Coronary artery (tissue), 2 donors: ENCODE measurements around the gene ELOVL5.

Experiments used
- DNase-seq: peaks from one replicate; pipeline ENCODE4 v3.0.0-alpha.2; 2017; ENCODE audit warnings: low spot score
- H3K27ac ChIP-seq, 2 donors: fragments of 200-600 bp; sonication (generic); one replicate each; pipeline ENCODE4 v1.5.1; 2016 to 2019
- H3K4me3 ChIP-seq: fragments of 200-600 bp; sonication (generic); 2 replicates; pipeline ENCODE4 v1.5.1; 2016; ENCODE audit warnings: mild to moderate bottlenecking, moderate library complexity
- TF ChIP-seq, protein P1 (sequence below): fragments of 200-600 bp; sonication (generic); IDR thresholded peaks from one replicate; pipeline ENCODE4 v1.5.1; 2019; ENCODE audit warnings: antibody characterized with exemption

ELOVL5 gene

DNA sequence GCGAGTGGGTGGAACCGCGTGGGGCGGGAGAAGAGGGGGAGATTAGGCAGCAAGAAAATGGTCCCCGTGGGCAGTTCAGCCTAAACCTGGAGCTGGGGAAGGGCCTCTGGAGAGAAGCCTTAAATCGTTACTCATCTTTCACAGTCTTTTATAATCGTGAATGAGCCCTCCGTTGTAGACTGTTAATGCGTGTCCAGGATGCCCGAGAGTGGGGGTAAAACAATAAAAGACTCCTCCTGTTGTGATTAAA, 11.0 kb upstream of the ELOVL5 start:
- Histone ChIP-seq H3K27ac (peak overlapping the region; percentile 94 to 98), H3K4me3 (peak overlapping the region; percentile 79)
- no peak for DNase-seq
- TF ChIP-seq, protein P1, sequence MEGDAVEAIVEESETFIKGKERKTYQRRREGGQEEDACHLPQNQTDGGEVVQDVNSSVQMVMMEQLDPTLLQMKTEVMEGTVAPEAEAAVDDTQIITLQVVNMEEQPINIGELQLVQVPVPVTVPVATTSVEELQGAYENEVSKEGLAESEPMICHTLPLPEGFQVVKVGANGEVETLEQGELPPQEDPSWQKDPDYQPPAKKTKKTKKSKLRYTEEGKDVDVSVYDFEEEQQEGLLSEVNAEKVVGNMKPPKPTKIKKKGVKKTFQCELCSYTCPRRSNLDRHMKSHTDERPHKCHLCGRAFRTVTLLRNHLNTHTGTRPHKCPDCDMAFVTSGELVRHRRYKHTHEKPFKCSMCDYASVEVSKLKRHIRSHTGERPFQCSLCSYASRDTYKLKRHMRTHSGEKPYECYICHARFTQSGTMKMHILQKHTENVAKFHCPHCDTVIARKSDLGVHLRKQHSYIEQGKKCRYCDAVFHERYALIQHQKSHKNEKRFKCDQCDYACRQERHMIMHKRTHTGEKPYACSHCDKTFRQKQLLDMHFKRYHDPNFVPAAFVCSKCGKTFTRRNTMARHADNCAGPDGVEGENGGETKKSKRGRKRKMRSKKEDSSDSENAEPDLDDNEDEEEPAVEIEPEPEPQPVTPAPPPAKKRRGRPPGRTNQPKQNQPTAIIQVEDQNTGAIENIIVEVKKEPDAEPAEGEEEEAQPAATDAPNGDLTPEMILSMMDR: no peak

DNA sequence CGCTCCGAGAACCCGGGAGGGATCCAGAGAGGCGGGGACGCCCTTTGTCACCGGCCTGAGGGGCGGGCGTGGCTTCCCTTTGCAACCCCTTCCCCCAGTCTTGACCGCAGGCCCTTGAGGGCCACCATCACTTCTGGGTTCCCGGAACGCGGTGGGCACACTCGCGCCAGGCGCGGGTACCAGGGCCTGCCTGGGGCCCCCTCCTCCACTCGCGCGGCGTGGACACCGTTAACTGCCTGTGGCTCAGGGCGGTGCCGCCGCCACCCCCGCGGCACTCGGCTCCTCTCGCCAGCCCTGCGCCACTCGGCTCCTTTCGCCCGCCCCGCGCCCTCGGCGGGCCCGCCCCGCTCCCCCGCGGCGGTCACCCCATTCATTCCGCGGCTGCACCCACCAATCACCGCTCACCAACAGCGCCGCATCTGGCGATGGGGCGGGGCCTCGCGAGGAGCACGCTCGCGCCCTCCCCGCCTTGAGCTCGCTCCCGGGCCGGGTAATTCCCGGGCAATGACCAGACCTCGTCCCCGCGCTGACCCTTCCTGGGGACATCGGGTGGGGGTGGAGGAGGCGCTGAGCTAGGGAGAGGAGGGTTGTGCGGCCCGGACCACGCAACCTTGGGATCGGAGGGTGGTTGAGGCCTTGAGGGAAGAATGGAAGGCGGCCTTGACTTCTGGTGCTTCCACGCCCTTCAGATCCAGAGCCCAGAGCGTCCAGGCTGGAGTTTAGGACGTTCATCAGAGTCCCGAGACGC, 10.5 kb upstream of the ELOVL5 start:
- H3K27ac ChIP-seq: peak overlapping the region; percentile 94 to 98
- TF ChIP-seq, protein P1: no peak
- peak; percentile 96 for DNase-seq
- peak overlapping the region; percentile 79 for H3K4me3 ChIP-seq

DNA sequence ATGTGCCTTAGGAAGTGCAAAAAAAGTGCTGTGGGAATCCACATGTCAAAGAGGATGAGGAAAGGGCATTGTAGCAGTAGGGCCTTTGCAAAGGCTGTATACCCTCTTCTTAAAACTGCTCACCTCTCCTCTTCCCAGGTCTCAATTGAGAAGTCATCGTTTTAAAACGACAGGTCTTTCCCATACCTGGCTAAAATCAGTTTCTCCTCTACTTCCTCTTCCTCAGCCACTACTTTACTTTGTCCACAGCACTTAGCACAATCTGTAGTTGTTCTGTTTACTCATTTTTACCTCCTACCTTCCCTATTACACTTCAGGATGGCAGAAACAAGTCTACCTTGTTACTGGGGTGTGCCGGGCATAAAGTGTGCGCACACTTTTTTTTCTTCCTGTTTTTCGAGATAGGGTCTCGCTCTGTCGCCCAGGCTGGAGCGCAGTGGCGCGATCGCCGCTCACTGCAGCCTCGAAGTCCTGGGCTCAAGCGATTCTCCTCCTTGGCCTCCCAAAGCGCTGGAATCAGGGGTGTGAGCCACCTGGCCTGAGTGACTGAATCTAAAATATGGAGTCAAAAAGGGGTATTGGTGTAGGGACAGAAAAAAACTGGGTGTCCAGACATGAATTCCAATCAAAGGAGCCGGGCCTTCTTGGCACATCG, 9.8 kb upstream of the ELOVL5 start:
- TF ChIP-seq, protein P1: no peak
- DNase-seq: no peak
- Histone ChIP-seq H3K27ac (peak overlapping the region; percentile 94 to 98), H3K4me3 (peak overlapping the region; percentile 79)

DNA sequence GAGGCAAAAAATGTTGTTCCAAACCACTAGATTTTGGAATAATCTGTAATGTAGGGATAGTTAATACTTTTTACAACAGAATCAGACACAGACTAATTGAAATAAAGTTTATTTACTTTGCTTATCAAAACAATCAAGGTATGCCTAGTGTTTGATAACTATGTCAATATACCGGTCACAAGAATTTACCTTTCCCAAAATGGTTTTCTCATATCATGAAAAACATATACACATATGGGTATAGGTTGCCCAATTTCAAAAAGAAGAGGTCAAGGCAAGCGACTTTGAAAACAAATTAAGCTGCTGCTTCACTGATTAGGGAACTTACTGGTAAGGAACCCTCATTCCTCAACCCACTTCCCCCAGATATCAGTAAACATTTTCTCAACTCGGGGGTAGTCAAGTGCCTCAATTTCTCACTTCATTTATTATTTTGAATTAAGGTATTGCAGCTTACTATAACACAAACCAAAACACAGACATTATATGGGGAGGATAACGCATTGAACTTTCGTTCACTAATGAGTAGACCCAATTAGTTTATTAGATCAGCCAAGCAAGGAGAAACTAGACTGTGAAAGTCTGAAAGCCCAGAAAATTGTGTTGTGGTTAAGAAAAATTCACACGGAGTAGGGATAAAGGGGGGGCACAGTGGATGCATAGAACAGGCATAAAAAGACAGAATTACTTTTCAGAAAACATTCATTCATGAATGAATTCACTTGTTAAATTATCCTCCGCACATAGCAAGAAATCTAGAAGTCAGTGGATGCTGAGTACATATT, 9.0 kb upstream of the ELOVL5 start:
- Histone ChIP-seq H3K27ac (peak overlapping the region in 1 of 2 donors; percentile 94), H3K4me3 (no peak overlapping the region)
- no peak for DNase-seq
- TF ChIP-seq, protein P1: no peak

DNA sequence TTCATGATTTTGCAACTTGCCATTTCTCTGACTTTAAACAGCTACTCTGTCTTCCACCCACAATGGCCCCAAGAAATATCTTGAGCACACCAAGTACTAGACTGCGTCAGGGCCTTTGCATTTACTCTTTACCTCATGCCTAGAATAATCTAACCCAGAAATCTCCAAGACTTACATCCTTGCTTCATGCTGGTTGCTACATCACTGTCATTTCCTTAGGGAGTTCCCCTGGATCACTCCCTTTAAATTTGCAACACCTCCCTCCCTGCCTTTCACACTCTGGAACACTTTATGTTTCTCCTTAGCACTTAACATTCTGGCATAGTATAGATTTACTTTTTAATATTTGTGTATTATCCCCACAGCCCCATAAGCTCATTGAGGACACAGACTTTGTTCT, 4.9 kb upstream of the ELOVL5 start:
- DNase-seq: no peak

DNA sequence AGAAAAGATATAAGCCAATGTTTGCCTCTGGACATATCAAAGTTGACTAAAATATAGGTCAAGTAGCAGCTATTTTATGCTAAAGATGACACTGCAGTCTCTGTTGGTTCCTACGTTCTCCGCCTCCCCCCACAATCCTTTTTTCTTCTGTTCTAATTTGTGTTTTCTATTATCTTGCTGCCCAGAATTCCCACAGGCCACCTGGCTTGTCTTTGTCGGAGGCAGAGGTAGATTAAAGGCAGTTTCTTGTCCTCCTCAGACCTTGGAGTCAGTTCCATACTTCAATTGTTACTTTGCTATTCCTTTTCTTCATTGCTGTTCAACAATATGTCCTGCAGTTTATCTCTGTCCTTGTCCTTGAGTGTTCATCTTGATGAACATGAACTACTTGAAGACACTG, 3.6 kb upstream of the ELOVL5 start:
- TF ChIP-seq, protein P1: no peak
- H3K27ac ChIP-seq: no peak overlapping the region

More for the DNA sequence above, 4.9 kb upstream of the ELOVL5 start:
- TF ChIP-seq, protein P1: no peak
- Histone ChIP-seq H3K27ac (no peak overlapping the region), H3K4me3 (no peak overlapping the region)

More for the DNA sequence above, 3.6 kb upstream of the ELOVL5 start:
- H3K4me3 ChIP-seq: no peak overlapping the region
- no peak for DNase-seq
